NCI-H146 (cell line): ENCODE data around the gene CBFA2T3.

Experiments used
- DNase-seq: peaks from one replicate; lab custom pipeline; 2025; lab: John Stamatoyannopoulos, UW

Gene CBFA2T3

DNA sequence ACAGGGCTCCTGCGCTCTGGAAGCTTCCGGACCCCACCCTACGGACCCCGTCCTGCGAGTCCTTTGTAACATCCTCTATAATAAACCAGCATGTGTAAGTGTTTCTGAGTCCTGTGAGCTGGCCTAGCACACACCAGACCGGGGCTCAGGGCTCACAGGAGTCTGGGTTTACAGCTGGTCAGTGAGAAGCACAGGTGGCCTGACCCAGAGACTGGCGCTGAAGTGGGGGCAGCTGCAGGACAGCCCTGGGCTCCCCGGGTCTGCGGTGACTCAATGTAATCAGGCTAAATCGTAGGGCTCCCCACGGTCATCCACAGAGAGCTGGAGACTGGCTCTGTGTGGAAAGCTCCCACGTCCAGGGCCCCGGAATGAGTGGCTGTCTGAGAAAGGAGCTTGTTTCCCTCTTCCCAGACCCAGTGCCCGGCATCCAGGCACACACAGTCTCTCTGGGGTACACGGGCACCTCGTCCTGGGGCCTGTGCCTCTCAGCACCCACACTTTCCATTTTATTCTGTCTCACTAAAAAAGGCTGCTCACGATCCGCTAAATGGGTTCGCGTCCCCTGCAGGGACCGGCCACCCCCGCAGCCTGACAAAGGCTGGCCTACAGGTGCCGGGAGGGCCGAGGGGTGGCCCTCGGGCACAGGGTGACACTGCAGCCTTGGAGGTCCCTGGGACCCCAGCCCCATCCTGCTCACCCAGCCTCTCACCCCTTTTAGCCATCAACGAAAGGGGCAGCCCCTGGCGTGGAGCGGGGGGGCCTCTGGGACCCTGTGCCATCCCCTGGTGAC is 18.9 kb upstream of the CBFA2T3 start:
- no peak for DNase-seq

DNA sequence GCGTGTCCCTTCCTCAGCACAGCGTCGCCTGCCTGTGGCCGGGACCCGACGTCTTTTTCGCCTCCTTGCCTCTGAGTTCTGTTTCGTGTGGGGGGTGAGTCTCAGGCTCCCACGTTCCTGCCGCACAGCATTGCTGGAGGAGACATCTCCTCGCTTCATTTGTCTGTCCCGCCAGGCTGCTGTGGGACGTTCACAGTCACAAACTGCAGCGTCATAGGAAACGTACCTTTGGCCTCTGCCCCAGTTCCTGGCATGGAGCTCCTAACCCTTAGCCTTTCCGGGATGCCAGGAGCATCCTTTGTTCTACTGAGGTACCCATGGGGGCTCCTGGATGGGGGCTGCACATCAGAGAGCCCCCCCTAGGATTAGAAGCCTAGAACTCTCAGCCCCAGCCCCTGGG is 18.2 kb upstream of the CBFA2T3 start:
- no peak for DNase-seq

DNA sequence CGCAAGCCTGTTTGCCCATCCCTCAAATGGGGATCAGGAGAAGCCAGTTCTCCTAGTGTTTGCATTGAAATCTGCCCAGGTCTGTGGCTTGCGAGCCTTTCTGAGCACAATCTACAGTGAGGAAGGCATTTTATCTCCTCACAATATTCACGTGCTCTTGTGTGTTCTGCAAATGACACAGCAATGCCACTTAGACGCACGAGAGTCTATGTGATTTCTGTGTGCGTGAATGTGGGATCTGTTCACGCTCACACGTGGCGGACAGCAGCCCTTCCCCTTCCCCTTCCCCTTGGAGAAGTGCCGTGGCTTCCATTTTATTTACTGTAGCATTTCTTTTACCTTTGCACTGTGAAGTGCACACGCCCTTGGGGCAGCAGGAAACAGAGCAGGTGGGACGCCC is 17.7 kb upstream of the CBFA2T3 start:
- DNase-seq = no peak

DNA sequence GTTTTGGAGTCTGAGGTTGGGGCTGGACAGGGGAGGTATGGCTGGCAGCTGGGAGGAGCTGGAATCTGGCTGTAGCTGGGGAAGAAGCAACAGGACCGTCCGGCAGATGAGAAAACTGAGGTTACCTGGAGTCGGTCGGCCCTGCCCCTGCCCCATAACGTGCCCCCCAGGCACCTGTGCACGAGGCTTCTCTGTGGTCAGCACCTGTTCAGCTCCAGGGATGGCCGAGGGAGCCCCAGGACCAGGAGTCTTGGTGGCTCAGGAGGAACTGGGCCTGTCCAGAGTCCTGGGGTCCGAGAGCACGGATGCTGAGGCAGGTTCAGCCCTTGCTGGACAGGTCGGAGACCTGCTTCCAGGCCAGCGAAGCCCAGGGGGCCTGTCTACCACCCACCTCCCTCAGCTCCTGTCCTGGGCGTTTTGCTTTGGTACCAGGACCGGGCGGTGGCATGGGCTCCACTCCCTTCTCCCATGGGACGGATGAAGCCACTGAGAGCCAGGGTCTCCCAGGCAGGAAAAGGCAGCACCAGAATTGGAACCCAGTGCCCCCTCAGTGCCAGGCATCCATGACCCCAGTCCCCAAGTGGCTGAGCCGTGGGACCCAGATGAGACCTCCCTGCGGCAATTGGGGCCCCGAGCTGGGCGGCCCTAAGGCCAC is 17.1 kb upstream of the CBFA2T3 start:
- no peak for DNase-seq

DNA sequence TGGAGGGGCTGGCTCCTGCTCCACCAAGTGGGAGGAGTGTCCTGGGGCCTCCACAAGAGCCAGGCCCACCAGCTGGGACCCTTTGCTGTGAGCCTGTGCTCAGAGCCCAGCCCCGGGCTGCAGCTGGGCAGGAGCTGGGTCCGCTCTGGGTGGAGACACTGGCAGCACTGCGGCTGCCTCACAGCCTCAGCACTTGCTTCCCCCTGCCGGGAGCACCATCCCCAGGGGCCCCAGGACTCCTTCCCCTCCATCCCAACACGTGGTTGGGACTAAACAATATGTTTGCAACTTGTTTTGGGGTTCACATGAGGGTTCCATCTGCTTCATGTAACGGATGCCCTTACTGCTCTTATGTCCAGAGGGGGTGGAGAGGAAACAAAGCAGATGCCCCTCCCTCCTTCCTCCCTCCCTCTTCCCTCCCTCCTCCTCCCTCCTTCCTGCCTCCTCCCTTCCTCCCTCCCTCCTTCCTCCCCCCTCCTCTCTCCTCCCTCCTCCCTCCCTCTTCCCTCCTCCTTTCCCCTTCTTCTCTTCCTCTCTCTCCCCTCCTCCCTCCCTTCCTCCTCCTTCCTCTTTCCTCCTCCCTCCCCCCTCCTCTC is 16.3 kb upstream of the CBFA2T3 start:
- DNase-seq = no peak

DNA sequence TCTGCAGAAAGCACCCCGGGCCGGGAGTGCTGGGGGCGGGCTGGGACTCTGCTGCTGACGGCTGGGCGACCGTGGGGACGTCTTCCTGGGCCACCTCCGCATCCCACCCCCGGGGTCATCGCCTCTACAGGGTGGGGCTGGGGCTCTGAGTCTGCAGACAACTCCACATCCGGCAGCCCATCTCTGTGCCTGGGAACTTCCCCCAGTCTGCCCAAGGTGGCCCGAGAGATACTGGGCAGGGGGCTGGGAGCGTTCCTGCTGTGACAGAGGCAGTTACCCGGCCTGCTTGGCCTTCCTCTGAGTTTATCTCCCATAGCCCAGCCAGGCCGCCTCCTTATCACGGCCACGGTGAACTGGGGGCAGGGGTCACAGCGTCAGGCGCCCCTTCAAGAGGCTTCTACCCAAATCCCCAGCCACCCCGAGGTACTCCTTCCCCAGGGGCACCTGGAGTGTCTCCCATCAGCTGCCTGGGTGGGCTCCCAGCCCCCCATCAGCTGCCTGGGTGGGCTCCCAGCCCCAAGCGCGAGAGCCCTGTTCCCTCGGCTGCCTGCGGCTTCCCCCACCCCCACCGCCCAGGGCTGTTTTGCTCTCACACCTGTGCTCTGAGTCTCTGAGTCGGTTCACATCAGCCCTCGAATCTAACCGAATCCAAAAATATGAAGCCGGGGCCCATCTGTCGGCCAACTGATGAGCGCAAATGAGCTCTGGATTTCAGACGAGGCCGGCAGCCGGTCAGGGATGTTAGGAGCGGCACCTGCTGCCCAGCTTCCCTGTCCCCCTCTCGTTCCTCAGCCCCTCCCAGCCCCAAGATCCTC is 15.6 kb upstream of the CBFA2T3 start:
- no peak for DNase-seq

DNA sequence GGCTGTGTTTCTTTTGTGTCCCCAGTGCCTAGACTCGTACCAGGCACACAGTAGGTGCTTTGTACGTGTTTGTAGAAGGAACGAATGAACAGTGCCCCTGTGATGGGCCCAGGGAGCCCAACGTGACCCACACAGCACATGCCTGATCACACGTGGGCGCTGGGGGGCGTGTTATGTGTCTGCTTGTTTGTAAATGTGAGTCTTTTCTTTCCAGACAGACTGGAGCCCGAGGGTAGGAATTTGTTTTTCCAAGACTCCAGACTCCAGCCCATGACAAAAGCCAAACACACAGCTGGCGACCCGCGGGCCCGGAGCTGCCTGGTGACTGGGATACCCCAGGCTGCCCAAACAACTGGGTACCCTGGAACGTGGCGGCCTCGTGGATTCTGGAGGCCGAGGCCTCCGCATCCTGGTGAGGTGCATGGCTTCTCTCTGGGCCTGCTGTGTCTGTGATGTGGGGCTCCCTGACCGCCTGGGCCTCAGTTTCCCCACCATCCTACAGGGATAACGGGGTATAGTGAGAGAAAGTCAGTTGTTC is 14.9 kb upstream of the CBFA2T3 start:
- DNase-seq = no peak

DNA sequence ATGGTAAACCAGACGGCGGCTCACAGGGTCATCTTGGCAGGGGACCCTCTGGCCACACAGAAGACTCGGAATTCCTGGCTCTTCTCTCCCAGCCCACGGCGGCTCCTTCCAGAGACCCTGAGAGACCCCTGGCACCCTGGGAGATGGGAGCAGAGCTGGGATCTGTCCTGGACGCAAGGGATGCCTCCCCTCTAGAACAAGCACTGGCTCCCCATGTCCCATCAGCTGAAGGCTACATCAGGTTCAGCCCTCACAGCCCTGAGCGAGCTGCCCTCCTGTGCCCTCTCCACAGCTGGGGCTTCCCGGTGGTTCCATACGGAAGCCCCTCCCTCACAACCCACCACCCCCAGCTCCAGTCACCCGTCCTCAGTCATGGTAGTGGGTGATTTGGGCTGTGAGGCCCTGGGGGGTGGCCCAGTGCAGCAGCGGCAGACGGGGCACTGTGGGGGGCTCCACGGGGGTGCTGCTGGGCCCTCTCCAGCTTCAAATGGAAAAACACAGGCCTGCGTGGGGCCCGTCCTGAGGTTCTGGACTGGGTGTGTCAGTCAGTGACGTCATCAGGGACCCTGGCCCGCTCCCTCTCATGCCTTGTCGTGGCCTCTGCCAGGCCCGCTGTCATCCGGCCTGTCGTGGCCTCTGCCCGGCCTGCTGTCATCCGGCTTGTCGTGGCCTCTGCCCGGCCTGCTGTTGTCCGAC is 13.0 kb upstream of the CBFA2T3 start:
- DNase-seq = no peak

DNA sequence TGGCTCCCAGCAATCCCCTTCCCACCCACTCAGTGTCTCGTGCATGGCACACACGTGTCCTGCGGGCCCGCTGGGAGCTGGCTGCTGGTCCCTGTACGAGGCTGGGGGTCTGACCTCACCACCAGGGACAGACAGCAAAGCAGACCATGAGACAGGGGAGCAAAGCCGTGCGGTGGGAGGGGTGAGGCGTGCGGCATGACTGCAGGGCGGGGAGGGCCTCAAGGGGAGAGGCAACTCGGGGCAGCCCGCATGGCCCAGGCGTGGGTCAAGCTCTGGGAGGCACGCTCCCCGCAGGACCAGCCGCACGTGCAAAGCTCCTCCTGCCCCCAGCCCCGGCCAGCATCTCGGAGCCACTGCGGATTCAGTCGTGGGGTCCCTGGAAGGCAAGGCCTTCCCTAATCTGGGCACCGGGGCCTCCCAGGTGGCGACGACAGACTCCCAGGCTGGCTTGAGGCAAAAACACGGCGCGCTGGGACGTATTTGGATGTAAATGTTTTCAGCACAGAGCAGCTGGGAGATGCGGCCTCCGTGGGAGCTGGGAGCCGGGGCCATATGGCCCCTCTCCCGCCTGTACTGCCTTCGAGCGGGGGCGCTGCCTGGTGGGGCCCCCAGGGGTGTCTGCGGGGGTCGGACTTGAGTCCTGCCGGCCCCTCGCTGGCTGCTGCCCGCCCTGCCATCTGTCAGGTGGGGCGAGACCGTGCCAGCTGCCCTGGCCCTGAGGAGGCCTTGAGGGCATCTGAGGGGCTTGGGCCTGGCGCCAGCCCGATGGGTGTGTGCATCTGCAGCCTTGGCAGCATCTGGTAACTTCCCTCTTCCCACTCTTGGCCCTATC is 12.2 kb upstream of the CBFA2T3 start:
- DNase-seq = no peak

DNA sequence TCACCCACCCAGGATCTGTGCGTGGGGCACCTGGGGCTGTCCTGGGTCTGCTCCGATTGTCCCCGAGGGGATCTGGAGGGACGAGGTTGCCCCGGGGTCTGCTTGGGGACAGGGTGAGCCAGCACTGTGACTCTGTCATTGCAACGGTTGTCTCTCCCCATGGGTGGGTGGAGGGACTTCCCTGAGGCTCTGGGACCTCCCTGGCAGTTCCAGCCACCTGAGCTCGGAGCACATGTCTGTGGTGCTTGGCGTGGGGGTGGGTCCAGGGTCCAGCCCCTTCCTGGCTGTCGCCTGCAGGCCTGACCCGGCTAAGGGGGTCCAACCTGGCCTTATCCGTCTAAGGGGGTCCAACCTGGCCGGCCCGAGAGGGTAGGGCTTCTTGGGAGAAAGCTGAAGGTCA is 8.5 kb upstream of the CBFA2T3 start:
- DNase-seq = no peak

DNA sequence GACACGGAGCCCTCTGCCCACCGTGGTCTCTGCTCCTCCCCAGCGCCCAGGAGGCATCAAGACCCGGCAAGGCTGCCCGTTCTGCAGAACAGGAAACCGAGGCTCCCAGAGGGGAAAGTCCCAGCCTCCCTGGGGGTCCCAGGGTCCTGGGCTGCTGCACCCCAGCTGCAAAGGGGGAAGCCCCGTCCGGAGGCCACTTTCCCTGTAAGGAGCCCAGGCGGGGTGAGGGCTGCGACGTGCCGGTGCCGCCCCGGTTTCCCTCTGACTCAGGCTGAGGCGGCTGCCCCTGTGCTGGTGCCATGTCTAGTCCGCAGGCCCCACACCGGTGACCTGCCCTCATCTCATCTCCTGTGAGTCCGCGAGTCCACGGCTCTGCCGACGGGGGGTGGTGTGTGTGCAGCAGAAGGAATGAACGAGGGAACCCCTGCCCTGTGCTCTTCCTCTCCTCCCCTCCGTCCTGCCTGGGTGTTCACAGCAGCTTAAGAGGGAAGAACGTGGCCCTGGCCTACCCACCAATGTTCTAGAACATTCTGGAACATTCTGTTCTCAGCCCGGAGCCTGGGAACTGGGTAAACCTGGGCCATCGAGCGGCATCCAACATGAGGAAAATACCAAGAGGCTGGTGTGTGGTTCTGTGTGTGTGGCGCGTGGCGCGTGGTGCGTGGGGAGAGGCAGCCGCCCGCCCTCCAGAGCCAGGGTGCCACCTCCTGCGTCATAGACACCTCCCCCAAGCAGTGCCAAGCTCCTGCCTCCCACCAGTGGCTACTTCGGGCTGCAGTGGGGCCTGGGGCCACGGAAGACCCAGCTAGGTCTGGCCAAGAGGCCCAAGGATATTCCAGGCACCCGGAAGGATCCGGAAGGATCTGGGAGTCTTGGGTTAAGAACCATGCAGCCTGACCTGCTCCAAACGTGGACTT is 7.0 kb upstream of the CBFA2T3 start:
- no peak for DNase-seq

DNA sequence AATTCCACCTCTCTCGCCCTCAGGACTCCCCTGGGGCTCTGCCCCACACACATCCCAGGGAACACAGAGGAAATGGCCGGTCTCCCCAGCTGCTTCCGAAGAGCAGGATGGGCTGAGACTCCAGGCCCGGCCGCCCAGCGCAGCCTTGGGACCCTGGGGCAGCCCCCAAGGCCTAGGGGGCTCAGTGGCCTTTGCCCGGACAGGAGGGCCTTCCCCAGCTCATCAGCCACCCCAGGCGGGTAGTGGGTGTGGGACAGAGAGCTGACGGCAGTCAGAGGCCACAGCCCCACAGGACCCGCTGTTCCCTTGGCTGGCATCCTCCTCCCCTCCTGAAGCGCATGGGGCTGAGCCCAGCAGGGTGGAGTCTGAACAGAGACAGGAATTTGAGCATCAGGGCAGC is 6.2 kb upstream of the CBFA2T3 start:
- no peak for DNase-seq

DNA sequence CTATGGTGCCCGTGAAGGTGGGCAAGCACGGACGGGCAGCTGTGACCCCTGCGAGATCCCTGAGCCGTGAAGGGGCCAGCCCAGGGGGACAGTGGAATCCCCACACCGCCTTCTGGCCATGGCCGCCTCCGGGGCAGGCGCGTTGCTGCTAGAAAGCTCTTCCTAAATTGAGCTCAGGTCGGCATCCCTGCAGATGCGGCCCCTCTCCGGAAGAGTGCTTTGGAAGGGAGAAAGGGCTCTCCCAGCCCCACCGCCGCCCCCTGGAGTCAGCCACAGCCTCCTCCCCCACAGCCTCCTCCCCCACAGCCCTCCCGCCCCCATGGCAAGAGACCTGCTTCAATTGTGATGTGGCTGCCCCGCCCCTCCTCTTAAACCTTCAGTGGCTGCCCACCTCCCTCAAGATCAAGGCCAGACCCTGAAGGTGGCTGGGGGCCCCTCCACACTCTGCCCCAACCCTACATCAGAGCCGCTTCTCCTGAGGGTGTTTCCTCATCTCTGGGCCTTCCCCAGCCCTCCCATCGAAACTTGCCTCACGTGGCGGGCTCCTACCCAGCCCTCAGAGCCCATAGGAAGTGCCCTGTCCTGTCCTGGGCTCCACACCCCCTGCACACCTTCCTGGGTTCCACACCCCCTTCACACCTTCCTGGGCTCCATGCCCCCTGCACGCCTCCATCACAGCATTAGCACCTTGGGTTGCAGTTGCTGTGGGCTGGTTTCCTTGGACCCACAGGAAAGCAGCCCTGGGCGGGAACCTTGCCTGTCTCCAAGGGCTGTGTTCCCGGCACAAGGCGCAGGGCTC is 5.5 kb upstream of the CBFA2T3 start:
- DNase-seq = no peak

DNA sequence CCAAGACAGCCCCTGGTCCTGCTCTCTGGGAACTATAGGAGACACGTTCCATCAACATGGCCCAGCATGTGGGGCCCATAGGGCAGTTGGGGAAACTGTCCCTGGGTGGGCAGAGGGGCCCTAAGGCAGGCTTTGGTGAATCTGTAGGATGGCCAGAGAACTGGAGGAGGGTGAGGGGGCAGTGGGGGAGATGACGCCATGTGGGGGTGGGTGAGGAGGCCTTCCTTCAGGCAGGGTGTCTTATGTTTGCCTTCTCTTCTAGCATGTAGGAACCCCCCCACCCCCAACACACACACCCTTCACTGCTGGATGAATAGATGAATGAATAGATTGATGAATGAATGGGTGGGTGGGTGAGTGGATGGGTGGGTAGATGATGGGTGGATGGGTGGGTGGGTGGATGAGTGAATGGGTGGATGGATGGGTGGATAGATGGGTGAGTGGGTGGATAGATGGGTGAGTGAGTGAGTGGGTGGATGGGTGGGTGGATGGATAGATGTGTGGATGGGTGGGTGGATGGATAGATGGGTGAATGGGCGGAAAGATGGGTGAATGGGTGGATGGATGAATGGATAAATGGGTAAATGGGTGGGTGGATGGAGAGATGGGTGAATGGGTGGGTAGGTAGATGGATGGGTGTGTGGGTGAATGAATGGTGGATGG is 2.5 kb upstream of the CBFA2T3 start:
- no peak for DNase-seq

DNA sequence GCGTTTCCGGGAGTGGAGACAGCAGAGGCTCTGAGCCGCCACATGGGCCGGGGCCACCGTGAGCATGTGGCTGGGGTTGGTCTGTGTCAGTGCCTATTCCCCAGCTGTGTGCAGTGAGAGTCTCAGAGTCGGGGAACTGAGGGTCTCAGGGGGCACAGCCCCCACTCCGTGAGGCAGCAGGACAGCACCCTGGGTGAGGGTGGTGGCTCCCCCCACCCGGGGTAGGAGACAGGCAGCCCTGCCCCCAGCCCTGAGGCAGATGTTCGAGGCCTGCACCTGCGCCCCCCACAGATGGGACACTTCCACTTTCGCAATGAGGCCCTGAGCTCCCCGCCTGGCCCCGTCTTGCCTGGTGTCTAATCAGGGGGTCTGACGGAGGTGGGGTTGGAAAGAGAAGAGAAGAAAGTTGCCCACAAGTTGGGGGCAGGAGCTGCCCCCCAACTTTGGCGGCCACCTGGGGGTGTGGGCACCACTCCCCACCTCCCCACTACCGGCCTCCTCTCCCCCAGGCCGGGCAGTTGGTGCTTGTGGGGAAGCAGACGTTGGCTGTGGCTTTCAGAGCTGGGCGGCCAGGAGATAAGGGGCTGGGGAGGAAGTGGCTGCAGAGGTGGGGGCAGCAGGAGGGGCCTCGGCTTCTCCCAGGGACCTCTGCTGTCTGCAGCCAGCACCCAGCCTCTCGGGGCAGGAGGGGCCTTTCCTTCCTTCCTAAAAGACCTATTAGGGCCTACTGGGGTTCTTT is 1.8 kb upstream of the CBFA2T3 start:
- DNase-seq = no peak

DNA sequence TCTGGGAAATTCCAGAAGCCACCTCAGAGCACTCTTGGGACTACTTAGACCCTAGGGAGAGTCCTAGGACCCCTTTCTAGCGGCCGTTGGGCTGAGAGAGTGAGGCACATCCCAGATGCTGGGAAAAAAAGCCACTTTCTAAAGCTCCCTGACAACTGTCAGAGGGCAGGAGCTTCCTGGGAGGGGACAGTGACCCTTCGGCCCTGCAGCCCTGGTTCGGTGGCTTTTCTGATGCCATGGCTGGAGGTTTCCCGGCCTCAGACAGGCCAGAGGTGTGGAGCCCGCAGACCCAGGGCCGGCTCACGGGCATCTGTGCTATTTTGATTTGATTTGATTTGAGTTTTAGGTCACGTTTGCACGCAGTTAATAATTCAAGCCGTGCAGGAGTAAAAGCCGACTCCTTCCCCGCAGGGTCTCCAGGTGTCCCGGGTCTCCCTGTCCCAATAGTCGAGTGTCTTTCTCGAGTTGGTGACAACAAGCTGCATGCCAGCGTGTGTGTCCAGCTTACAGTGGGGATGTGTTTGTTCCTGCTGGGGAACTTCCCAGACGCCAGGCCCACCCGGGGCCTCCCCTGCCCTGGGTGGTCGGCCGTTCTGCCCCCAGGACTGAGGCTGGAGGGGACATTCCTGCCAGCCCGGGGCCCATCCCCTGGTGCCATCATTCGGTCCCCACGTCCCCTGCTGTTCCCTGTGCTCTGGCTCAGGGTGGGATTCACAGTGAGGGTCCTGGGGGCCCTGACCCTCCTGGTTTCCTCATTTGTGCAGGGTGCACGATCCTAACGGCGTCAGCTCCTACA is 1.0 kb upstream of the CBFA2T3 start:
- no peak for DNase-seq
